ENCODE data around the gene GLYR1.
"Not testable (repeated sequence)": the region's sequence is repeated elsewhere in the genome, so short reads cannot be mapped to it uniquely, and the experiment has no call there.

The GLYR1 gene

GRCh38 chr16:4785758-4786433, 61.2 kb downstream of the GLYR1 start:
- DNase-seq, result no peak

GRCh38 chr16:4784444-4784987, 62.6 kb downstream of the GLYR1 start:
- not testable (repeated sequence) for DNase-seq

DNA sequence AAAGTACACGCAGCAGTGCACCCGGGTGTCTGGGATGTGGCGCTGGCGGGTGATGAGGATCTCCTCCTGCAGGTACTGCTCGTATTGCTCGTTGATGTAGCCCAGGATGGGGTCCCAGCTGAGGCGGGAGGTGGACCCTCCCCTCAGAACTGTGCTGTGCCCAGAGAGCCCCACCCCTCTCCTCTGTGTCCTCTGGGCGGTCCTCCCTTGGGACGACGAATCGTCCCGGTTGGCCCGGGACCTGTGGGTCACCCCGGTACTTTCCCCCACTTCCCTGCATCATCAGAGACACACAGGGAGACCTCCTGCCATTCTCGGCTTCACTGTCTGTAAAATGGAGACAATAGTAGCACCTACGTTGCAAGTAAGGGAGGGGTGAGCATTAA, 63.1 kb downstream of the GLYR1 start:
- DNase-seq, result no peak

DNA sequence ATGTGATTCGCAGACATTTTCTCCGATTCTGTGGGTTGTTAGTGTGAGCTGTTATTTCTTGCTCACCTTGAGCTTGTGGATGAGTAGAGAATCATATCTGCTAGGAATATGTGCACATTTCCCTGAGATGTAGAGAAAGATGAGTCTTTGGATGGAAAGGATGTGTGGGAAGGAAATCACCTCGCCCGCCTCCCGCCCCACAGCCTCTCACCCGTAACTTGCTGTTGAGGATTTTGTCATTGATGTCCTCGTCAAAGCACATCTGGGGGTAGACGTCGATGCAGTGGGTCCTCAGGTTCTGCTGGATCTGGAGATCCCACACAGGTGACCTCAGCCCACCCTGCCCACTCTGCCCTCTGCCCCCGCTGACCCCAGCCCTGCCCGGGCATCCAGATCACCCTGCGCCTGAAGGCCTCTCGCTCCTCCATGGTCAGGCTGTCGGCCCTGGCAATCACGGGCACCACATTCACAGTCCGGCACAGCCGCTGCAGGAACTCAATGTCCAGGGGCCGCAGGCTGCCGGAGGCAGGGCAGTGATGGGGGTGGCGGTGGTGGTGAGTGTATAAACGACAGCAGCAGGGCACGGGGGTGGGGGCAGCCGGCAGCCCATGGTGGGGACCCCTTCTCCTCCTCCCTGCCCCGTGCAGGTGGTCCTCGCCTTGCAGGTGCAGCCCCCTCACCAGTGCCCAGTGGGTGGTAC, 63.7 kb downstream of the GLYR1 start:
- no peak for DNase-seq

DNA sequence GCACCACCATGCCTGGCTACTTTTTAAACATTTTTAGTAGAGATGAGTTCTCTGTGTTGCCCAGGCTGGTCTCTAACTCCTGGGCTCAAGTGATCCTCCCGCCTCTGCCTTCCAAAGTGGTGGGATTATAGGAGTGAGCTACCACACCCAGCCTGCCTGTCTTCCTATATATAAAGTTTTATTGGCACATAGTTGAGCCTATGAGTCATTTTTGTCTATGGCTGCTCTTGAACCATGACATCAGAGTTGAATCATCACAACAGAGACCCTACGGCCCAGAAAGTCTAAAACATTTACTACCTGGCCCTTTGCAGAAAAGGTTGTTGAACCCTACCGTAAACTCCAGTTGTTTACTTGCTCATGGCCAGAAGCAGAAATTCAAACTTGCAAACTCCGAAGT, 66.9 kb downstream of the GLYR1 start:
- DNase-seq, result no peak

DNA sequence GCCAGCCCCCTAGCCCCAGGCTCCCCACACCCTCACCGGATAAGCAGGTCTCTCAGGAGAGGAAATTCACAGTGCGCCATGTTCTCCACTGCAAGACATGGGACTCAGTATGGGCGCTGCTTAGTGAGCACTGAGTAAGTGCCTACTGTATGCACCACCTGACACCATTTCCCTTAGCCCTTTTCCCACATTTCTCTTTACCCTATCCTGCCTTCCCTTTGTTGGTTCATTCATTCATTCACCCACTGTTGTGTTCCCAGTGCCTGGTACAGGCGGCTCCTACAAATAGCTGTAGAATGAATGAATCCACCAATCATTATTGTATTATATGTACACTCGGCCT, 69.1 kb downstream of the GLYR1 start:
- no peak for DNase-seq

DNA sequence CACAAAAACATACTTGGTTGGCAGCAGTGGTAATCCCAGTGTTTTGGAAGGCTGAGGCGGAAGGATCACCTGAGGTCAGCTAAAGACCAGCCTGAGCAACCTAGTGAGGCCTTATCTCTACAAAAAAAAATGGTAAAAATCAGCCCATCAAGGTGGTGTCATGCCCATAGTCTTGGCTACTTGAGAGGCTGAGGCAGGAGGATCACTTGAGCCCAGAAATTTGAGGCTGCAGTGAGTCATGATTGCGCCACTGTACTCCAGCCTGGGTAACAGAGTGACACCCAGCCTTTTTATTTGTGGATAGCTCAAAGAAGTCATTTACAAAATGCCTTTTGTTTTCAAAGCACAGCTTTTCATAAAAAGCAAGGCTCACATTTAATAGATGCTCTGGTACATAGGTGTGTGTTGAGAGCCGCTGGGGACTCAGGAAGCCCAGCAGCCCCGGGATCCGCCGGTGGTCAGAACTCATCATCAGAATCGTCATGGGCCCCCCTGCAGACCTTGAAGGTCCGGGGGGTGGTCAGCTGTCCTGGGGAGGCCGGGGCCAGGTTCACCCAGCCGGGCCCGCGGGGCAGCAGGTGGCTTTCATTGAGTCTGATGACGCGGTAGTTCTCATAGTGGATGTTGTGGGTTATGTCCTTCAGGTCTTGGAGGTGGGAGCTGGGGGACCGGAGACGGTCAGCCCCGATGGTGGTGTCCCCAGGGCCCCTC, 69.6 kb downstream of the GLYR1 start:
- DNase-seq, result no peak

DNA sequence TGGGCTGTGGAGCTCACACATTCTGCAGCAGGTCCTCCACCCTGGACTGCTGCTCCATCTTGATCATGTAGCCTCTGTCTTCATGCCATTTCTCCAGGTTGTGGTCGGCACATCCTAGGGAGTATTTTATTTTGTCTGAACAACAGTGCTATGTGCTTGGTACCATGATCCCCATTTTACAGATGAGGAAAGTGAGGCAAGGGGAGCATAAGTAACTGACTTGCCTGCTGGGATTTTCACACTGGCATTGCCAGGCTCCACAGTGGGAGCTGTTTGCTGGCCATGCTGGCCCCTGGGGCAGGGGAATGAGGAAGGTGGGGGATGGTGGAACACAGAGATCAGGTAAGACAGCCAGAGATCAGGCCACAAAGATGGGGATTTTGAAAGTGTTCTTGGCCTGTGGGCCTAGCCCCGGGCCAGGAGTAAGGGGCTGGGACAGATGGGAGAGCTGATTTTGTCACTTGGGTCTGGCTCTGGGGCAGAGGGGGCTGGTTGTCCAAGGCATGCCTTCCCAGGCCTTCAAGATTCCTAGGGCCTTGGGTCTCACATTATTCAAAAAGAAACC, 70.9 kb downstream of the GLYR1 start:
- DNase-seq, result no peak

- no peak for DNase-seq
Observed at GRCh38 chr16:4775005-4775404, 72.1 kb downstream of the GLYR1 start.

- no peak for DNase-seq
Observed at GRCh38 chr16:4772351-4772750, 74.7 kb downstream of the GLYR1 start.

DNA sequence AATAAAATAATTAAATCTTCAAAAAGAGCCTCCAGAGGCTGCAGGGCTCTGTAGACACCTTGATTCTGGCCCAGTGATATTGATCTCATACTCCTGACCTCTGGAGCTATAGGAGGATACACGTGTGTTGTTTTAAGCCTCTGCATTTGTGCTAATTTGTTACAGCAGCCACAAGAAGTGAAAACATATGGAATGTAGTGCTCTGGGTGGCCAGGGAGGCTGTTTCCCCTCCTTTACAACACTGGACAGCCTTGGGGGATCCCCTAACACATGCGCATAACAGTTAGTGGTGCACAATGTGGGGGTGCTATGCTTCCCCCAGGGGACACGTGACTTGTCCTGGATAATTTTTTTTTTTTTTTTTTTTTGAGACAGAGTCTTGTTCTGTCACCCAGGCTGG, 75.4 kb downstream of the GLYR1 start:
- DNase-seq, result no peak

DNA sequence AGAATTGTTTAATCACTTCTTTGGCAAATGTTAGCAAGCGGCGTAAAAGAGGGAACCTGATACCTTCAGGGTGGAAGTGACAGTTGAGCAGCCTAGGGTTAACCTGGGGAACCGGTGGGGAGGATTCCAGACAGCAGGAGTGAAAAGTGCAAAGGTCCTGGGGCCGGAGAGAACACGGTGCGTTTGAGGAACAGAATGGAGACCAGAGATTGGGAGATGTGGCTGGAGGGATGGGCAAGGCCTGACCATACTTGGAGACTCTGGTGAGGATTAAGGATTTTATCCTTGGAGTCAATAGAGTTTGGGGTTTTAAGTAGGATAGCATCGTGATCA, 77.8 kb downstream of the GLYR1 start:
- DNase-seq, result no peak

- peak; percentile 84 for DNase-seq
Observed at GRCh38 chr16:4768549-4769305, 78.4 kb downstream of the GLYR1 start.

- DNase-seq, result no peak
Observed at GRCh38 chr16:4767872-4768548, 79.1 kb downstream of the GLYR1 start.

DNA sequence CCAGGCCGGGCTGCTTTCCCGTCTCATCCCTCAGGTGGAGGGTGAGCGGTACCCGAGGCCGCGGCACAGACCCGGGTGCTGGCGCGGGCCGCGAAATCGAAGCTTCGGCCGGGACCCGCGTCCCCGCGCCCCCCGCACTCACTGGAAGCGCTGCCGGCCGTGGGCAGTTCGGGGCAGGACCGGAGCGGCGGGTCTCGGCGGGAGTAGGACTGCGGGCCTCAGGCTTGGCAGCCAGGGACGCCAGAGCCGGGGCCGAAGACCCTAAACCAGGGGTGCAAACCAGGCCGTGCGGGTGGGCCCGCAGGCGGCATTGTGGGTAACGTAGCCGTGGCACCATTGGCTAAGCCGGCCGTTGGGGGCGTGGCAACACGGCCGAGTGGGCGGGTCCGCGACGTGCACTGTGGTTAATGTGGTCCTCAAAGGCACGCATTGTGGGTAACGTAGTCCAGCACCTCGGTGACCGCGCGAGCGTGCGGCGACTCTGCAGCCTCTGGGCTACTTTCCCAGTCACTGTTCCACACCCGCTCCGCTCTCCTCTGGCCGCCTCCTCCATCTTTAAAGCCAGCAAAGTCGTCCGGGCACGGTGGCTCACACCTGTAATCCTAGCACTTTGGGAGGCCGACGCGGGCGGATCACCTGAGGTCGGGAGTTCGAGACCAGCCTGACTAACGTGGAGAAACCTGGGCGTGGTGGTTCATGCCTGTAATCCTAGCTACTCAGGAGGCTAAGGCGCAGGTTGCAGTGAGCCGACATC, 80.0 kb downstream of the GLYR1 start, which contains the start of gene ZNF500:
TSS of gene ZNF500 (minus strand) at position 288 of the 754 bp plus-strand sequence. CDS start 1,184 bp downstream, outside the sequence.
- DNase-seq, result peak; percentile 82

- DNase-seq, result no peak
Observed at GRCh38 chr16:4765511-4766474, 81.3 kb downstream of the GLYR1 start.

DNA sequence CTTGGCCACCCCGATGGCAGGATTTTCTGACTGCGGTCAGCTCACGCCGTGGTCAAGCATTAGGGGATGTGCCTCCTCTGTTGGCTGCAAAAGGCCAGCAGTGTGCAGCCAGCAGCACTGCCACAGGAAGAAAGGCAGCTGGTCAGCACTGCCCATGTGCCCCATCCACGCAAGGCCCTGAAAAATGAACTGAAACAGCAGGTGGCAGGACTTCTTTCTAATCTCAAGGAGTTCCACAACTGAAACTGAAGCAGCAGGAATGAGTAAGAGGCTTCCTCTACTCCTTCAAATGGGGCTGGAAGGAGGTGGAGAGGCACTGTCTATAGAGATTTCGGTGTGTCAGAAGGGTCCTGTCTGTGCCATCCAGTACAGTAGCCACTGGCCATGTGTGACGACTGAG, 83.3 kb downstream of the GLYR1 start:
- no peak for DNase-seq

DNA sequence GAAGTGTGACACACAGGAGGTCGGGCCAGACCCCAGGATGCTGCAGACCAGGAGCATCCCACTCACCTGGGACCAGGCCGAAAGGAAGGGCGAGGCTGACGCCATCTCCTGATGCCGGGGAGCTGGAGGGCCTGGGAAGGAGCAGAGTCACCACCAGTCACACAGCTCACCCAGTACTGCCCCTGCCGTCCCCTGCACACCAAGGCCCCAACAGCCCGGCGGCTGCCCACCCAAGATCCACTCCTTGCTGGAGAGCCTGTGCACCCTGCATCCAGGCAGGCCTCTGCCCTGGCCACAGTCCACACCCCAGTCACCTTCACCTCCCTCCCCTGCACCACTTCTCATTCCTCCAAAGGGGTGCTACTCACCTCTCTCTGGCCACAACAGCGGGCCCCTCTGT, 84.9 kb downstream of the GLYR1 start:
- DNase-seq, result no peak

GRCh38 chr16:4760221-4760910, 86.7 kb downstream of the GLYR1 start:
- DNase-seq, result no peak

GRCh38 chr16:4755687-4756086, 91.4 kb downstream of the GLYR1 start:
- DNase-seq, result no peak

All from DMS79 (cell line).